Measurements from ENCODE around the gene MEIS2.

MEIS2 gene

GRCh38 chr15:36843822-36844221 lies 256.5 kb downstream of the MEIS2 start:
- Histone ChIP-seq H3K79me2 (ENCODE audit: insufficient read depth, low read depth) (no peaks in the 10 kb centered on the region), H3K36me3 (ENCODE audit: insufficient read depth) (no peaks in the 10 kb centered on the region), H3K9ac (no peak overlapping the region), H2AFZ (ENCODE audit: low read depth) (no peak overlapping the region), H3K27ac (no peak overlapping the region), H4K20me1 (ENCODE audit: insufficient read depth) (no peaks in the 10 kb centered on the region), H3K4me1 (ENCODE audit: low read depth, poor library complexity, severe bottlenecking) (no peaks in the 10 kb centered on the region), H3K27me3 (ENCODE audit: insufficient read depth, low read depth) (no peaks in the 10 kb centered on the region), H3K4me3 (IDR thresholded peaks at IDR 0.05; ENCODE audit: insufficient read depth, low read depth, low read length) (no peak overlapping the region), H3K4me2 (no peak overlapping the region)
- TF ChIP-seq, protein P1, sequence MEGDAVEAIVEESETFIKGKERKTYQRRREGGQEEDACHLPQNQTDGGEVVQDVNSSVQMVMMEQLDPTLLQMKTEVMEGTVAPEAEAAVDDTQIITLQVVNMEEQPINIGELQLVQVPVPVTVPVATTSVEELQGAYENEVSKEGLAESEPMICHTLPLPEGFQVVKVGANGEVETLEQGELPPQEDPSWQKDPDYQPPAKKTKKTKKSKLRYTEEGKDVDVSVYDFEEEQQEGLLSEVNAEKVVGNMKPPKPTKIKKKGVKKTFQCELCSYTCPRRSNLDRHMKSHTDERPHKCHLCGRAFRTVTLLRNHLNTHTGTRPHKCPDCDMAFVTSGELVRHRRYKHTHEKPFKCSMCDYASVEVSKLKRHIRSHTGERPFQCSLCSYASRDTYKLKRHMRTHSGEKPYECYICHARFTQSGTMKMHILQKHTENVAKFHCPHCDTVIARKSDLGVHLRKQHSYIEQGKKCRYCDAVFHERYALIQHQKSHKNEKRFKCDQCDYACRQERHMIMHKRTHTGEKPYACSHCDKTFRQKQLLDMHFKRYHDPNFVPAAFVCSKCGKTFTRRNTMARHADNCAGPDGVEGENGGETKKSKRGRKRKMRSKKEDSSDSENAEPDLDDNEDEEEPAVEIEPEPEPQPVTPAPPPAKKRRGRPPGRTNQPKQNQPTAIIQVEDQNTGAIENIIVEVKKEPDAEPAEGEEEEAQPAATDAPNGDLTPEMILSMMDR (conservative IDR thresholded peaks at IDR 0.05; ENCODE audit: low read depth, low read length): no peak

GRCh38 chr15:36841193-36841592 lies 259.2 kb downstream of the MEIS2 start:
- Histone ChIP-seq H3K4me1 (ENCODE audit: low read depth, poor library complexity, severe bottlenecking) (no peaks in the 10 kb centered on the region), H3K9ac (no peak overlapping the region), H3K36me3 (ENCODE audit: insufficient read depth) (no peaks in the 10 kb centered on the region), H3K27me3 (ENCODE audit: insufficient read depth, low read depth) (no peaks in the 10 kb centered on the region), H3K4me3 (IDR thresholded peaks at IDR 0.05; ENCODE audit: insufficient read depth, low read depth, low read length) (no peak overlapping the region), H2AFZ (ENCODE audit: low read depth) (no peak overlapping the region), H3K79me2 (ENCODE audit: insufficient read depth, low read depth) (no peaks in the 10 kb centered on the region), H4K20me1 (ENCODE audit: insufficient read depth) (no peaks in the 10 kb centered on the region), H3K27ac (no peak overlapping the region), H3K4me2 (no peak overlapping the region)
- TF ChIP-seq, protein P1 (conservative IDR thresholded peaks at IDR 0.05; ENCODE audit: low read depth, low read length): no peak

Measured in KMS-11 (cell line).